GM23338 (cell line): ENCODE data around the gene MTMR3. TPM values are rescaled to one million over a fixed set of nuclear protein-coding genes. Genes with fewer than 3 reads are reported as not detected.

Experiments used
- ATAC-seq: fragments of 200-7000 bp; cut with Tn5 transposase; 3 replicates; pipeline ENCODE4 v1.9.1; 2020
- DNase-seq: peaks from one replicate; pipeline ENCODE4 v3.0.0-alpha.2; 2015; ENCODE audit warnings: low spot score
- H2AFZ ChIP-seq: fragments of 200-600 bp; sonication (generic); 2 replicates; pipeline ENCODE4 v1.8.0; 2016; ENCODE audit warnings: antibody characterized with exemption, mild to moderate bottlenecking, moderate library complexity
- H3F3A ChIP-seq: fragments of 200-600 bp; sonication (generic); replicated peaks from 2 replicates; pipeline ENCODE4 v1.8.0; 2017; ENCODE audit warnings: antibody characterized with exemption, mixed run types, low read depth
- H3K27ac ChIP-seq: fragments of 200-600 bp; sonication (generic); 2 replicates; pipeline ENCODE4 v1.6.1; 2016; ENCODE audit warnings: low read depth
- H3K27me3 ChIP-seq: fragments of 200-600 bp; sonication (generic); 2 replicates; pipeline ENCODE4 v1.8.0; 2016; ENCODE audit warnings: mild to moderate bottlenecking, mixed run types, moderate library complexity; ENCODE audit not compliant: insufficient read depth
- H3K36me3 ChIP-seq: fragments of 200-600 bp; sonication (generic); 2 replicates; pipeline ENCODE4 v1.8.0; 2016; ENCODE audit warnings: mild to moderate bottlenecking; ENCODE audit not compliant: insufficient read depth
- H3K4me1 ChIP-seq: fragments of 200-600 bp; sonication (generic); 2 replicates; pipeline ENCODE4 v1.8.0; 2016; ENCODE audit warnings: mild to moderate bottlenecking, moderate library complexity; ENCODE audit not compliant: insufficient read depth
- H3K4me2 ChIP-seq: fragments of 200-600 bp; sonication (generic); 2 replicates; pipeline ENCODE4 v1.7.1; 2017; ENCODE audit warnings: mixed run types
- H3K4me3 ChIP-seq: fragments of 200-600 bp; sonication (generic); 2 replicates; pipeline ENCODE4 v1.6.1; 2016; ENCODE audit warnings: mixed run types
- H3K79me2 ChIP-seq: fragments of 200-600 bp; sonication (generic); replicated peaks from 2 replicates; pipeline ENCODE4 v1.8.0; 2017; ENCODE audit warnings: mild to moderate bottlenecking; ENCODE audit not compliant: insufficient read depth
- H3K9me2 ChIP-seq: fragments of 200-600 bp; sonication (generic); 2 replicates; pipeline ENCODE4 v1.8.0; 2017; ENCODE audit not compliant: insufficient read depth
- H4K20me1 ChIP-seq: fragments of 200-600 bp; sonication (generic); replicated peaks from 2 replicates; pipeline ENCODE4 v1.8.0; 2017; ENCODE audit warnings: mild to moderate bottlenecking; ENCODE audit not compliant: insufficient read depth
- H3K27ac Mint-ChIP-seq: 2 replicates; pipeline ENCODE4 v1.8.0; 2020; ENCODE audit warnings: inconsistent platforms, mild to moderate bottlenecking, moderate library complexity, mixed read lengths
- H3K27me3 Mint-ChIP-seq: 3 replicates; pipeline ENCODE4 v1.8.0; 2022; ENCODE audit warnings: low read depth, mild to moderate bottlenecking, moderate library complexity, mixed read lengths, inconsistent platforms; ENCODE audit not compliant: insufficient read depth, poor library complexity
- H3K36me3 Mint-ChIP-seq: 3 replicates; pipeline ENCODE4 v1.8.0; 2021; ENCODE audit warnings: low read depth, mild to moderate bottlenecking, inconsistent platforms, moderate library complexity, mixed read lengths
- H3K4me1 Mint-ChIP-seq: 3 replicates; pipeline ENCODE4 v1.8.0; 2020; ENCODE audit warnings: mild to moderate bottlenecking, inconsistent platforms, mixed read lengths
- H3K4me3 Mint-ChIP-seq: 3 replicates; pipeline ENCODE4 v1.8.0; 2021; ENCODE audit warnings: moderate library complexity, mild to moderate bottlenecking, inconsistent platforms, mixed read lengths
- H3K9me3 Mint-ChIP-seq: 3 replicates; pipeline ENCODE4 v1.8.0; 2020; ENCODE audit warnings: moderate library complexity, mild to moderate bottlenecking, inconsistent platforms, mixed read lengths
- CREB1 ChIP-seq: fragments of 250-450 bp; sonication (Bioruptor Pico); IDR thresholded peaks from 2 replicates; pipeline ENCODE4 v1.5.0; 2020; ENCODE audit warnings: low read depth, mild to moderate bottlenecking, moderate library complexity
- CTCF ChIP-seq, 2 experiments: fragments of 200-600 bp in 1 of 2; sonication (generic) in 1 of 2; conservative IDR thresholded peaks; 2 replicates each; pipeline versions ENCODE4 v1.5.1 to v1.6.1; 2016 to 2017; ENCODE audit warnings: antibody characterized with exemption in 2 of 2, low read depth in 2 of 2, mild to moderate bottlenecking in 2 of 2, moderate library complexity in 1 of 2
- EZH2 ChIP-seq: fragments of 200-600 bp; sonication (generic); IDR thresholded peaks from one replicate; pipeline ENCODE4 v1.8.0; 2017; ENCODE audit warnings: antibody characterized with exemption, mild to moderate bottlenecking, low read depth; ENCODE audit not compliant: unreplicated experiment
- EZH2phosphoT487 ChIP-seq: fragments of 200-600 bp; sonication (generic); IDR thresholded peaks from one replicate; pipeline ENCODE4 v1.8.1; 2018; ENCODE audit warnings: antibody characterized with exemption; ENCODE audit not compliant: unreplicated experiment
- JUNB ChIP-seq: IDR thresholded peaks from one replicate; pipeline ENCODE4 v1.6.1; 2016; ENCODE audit warnings: antibody characterized with exemption; ENCODE audit not compliant: unreplicated experiment
- NANOG ChIP-seq: IDR thresholded peaks from 2 replicates; pipeline ENCODE4 v1.6.1; 2016; ENCODE audit warnings: antibody characterized with exemption, borderline replicate concordance
- POLR2AphosphoS5 ChIP-seq: IDR thresholded peaks from 2 replicates; pipeline ENCODE4 v1.6.1; 2016; ENCODE audit warnings: antibody characterized with exemption, low read depth
- REST ChIP-seq: IDR thresholded peaks from one replicate; pipeline ENCODE4 v1.6.1; 2018; ENCODE audit warnings: antibody characterized with exemption; ENCODE audit not compliant: unreplicated experiment
- STAT1 ChIP-seq: IDR thresholded peaks from one replicate; pipeline ENCODE4 v1.6.1; 2016; ENCODE audit warnings: antibody characterized with exemption; ENCODE audit not compliant: unreplicated experiment
- ZNF114 ChIP-seq: fragments of 250-450 bp; sonication (Bioruptor Pico); IDR thresholded peaks from 2 replicates; pipeline ENCODE4 v1.5.0; 2020; ENCODE audit warnings: mild to moderate bottlenecking, moderate library complexity
- ZNF331 ChIP-seq: fragments of 250-450 bp; sonication (Bioruptor Pico); IDR thresholded peaks from 2 replicates; pipeline ENCODE4 v1.5.0; 2020; ENCODE audit warnings: low read depth, mild to moderate bottlenecking, moderate library complexity
- polyA plus RNA-seq: library from polyadenylated mRNA; unstranded; fragments of >200 nt; fragmentation: Nextera tagmentation; extraction: Ambion mirVana; gene quantifications from 2 replicates; pipeline ENCODE4 v1.2.1, GENCODE V29; 2016
- total RNA-seq: library from RNA; depleted of rRNA; stranded (reverse); fragments of >200 nt; shearing (Covaris generic); gene quantifications from 2 replicates; pipeline ENCODE4 v1.2.3, GENCODE V29; 2014
- TF ChIP-seq, protein P1 (sequence below): IDR thresholded peaks from 2 replicates; pipeline ENCODE4 v1.6.1; 2016; ENCODE audit warnings: antibody characterized with exemption
- TF ChIP-seq, protein P2 (sequence below): fragments of 250-450 bp; sonication (Bioruptor Pico); IDR thresholded peaks from 2 replicates; pipeline ENCODE4 v1.5.0; 2020; ENCODE audit warnings: mild to moderate bottlenecking, moderate library complexity

MTMR3 gene
- total and polyA plus RNA-seq, 2 experiments from 2014 or later = 5.2 to 27.4 TPM

DNA sequence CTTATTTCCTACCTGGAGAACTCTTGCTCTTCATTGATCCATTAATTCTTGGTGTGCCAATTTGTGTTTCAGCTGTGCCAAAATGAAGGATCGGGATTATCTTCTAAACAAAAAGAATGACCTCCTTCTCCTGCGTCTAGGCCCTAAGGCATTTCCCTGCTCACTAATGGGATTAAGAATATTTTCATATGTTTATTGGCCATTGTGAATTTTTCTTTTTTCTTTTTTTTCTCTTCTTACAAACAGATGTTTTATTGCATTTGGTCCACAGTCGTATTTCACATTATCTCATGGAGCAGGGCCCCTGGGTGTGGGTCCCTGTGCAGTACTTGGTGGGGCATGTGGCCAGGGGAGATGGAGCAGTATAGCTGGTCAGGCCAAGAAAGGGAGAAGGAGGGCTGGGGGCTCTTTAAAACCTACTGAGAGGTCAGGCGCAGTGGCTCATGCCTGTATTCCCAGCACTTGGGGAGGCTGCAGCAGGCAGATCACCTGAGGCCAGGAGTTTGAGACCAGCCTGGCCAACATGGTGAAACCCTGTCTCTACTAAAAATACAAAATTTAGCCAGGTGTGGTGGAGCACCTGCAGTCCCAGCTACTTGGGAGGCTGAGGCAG, 162.0 kb downstream of the MTMR3 start:
- no peaks in the 10 kb centered on the region for H3F3A ChIP-seq
- TF ChIP-seq POLR2AphosphoS5 (no peak), ZNF331 (no peak), EZH2 (no peak), STAT1 (no peak), CREB1 (CRISPR knock-in tag) (no peak), JUNB (no peak), REST (no peak), NANOG (no peak), EZH2phosphoT487 (no peak), ZNF114 (no peak), CTCF (conservative IDR thresholded peaks at IDR 0.05; ENCODE audit: low read depth in 2 of 2) (no peak)
- TF ChIP-seq, protein P1, sequence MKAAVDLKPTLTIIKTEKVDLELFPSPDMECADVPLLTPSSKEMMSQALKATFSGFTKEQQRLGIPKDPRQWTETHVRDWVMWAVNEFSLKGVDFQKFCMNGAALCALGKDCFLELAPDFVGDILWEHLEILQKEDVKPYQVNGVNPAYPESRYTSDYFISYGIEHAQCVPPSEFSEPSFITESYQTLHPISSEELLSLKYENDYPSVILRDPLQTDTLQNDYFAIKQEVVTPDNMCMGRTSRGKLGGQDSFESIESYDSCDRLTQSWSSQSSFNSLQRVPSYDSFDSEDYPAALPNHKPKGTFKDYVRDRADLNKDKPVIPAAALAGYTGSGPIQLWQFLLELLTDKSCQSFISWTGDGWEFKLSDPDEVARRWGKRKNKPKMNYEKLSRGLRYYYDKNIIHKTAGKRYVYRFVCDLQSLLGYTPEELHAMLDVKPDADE = no peak
- TF ChIP-seq, protein P2, sequence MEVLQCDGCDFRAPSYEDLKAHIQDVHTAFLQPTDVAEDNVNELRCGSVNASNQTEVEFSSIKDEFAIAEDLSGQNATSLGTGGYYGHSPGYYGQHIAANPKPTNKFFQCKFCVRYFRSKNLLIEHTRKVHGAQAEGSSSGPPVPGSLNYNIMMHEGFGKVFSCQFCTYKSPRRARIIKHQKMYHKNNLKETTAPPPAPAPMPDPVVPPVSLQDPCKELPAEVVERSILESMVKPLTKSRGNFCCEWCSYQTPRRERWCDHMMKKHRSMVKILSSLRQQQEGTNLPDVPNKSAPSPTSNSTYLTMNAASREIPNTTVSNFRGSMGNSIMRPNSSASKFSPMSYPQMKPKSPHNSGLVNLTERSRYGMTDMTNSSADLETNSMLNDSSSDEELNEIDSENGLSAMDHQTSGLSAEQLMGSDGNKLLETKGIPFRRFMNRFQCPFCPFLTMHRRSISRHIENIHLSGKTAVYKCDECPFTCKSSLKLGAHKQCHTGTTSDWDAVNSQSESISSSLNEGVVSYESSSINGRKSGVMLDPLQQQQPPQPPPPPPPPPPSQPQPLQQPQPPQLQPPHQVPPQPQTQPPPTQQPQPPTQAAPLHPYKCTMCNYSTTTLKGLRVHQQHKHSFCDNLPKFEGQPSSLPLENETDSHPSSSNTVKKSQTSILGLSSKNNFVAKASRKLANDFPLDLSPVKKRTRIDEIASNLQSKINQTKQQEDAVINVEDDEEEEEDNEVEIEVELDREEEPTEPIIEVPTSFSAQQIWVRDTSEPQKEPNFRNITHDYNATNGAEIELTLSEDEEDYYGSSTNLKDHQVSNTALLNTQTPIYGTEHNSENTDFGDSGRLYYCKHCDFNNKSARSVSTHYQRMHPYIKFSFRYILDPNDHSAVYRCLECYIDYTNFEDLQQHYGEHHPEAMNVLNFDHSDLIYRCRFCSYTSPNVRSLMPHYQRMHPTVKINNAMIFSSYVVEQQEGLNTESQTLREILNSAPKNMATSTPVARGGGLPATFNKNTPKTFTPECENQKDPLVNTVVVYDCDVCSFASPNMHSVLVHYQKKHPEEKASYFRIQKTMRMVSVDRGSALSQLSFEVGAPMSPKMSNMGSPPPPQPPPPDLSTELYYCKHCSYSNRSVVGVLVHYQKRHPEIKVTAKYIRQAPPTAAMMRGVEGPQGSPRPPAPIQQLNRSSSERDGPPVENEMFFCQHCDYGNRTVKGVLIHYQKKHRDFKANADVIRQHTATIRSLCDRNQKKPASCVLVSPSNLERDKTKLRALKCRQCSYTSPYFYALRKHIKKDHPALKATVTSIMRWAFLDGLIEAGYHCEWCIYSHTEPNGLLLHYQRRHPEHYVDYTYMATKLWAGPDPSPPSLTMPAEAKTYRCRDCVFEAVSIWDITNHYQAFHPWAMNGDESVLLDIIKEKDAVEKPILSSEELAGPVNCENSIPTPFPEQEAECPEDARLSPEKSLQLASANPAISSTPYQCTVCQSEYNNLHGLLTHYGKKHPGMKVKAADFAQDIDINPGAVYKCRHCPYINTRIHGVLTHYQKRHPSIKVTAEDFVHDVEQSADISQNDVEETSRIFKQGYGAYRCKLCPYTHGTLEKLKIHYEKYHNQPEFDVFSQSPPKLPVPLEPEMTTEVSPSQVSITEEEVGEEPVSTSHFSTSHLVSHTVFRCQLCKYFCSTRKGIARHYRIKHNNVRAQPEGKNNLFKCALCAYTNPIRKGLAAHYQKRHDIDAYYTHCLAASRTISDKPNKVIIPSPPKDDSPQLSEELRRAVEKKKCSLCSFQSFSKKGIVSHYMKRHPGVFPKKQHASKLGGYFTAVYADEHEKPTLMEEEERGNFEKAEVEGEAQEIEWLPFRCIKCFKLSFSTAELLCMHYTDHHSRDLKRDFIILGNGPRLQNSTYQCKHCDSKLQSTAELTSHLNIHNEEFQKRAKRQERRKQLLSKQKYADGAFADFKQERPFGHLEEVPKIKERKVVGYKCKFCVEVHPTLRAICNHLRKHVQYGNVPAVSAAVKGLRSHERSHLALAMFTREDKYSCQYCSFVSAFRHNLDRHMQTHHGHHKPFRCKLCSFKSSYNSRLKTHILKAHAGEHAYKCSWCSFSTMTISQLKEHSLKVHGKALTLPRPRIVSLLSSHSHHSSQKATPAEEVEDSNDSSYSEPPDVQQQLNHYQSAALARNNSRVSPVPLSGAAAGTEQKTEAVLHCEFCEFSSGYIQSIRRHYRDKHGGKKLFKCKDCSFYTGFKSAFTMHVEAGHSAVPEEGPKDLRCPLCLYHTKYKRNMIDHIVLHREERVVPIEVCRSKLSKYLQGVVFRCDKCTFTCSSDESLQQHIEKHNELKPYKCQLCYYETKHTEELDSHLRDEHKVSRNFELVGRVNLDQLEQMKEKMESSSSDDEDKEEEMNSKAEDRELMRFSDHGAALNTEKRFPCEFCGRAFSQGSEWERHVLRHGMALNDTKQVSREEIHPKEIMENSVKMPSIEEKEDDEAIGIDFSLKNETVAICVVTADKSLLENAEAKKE (CRISPR knock-in tag) = no peak
- H3K4me1 Mint-ChIP-seq = no peaks in the 10 kb centered on the region
- no peaks in the 10 kb centered on the region for H3K36me3 ChIP-seq
- no peak overlapping the region for H2AFZ ChIP-seq
- DNase-seq (no peak), ATAC-seq (no peak)
- H3K79me2 ChIP-seq = no peaks in the 10 kb centered on the region
- H3K9me2 ChIP-seq = no peaks in the 10 kb centered on the region
- H3K36me3 Mint-ChIP-seq = no peaks in the 10 kb centered on the region
- no peak overlapping the region for H3K27ac ChIP-seq
- H4K20me1 ChIP-seq = no peaks in the 10 kb centered on the region
- H3K4me3 ChIP-seq = no peak overlapping the region
- H3K4me1 ChIP-seq = no peaks in the 10 kb centered on the region
- peaks cover 8% of the 10 kb centered on the region for H3K27me3 Mint-ChIP-seq
- H3K9me3 Mint-ChIP-seq = no peaks in the 10 kb centered on the region
- no peaks in the 10 kb centered on the region for H3K27me3 ChIP-seq
- H3K4me2 ChIP-seq = no peak overlapping the region
- no peak overlapping the region for H3K27ac Mint-ChIP-seq
- no peak overlapping the region for H3K4me3 Mint-ChIP-seq
